Left renal cortex interstitium (tissue), 4 donors: Measurements from ENCODE around the gene TEAD1. TPM values are rescaled to one million over a fixed set of nuclear protein-coding genes. Genes with fewer than 3 reads are reported as not detected.

ENCODE experiments used
- DNase-seq, 4 donors: peaks; one replicate each; pipeline ENCODE4 v3.0.0-alpha.2; 2013; ENCODE audit warnings: low read depth in 4 of 4, low spot score in 2 of 4, missing footprints in 1 of 4
- polyA plus RNA-seq, 4 donors: library from polyadenylated mRNA; unstranded; fragments of 120-200 nt; gene quantifications; one replicate each; pipeline ENCODE4 v1.2.1, GENCODE V29; 2013; ENCODE audit not compliant: insufficient read length in 4 of 4

TEAD1 gene
- polyA plus RNA-seq, 4 donors, result 77.4 to 91.7 (median 86.5) TPM

DNA sequence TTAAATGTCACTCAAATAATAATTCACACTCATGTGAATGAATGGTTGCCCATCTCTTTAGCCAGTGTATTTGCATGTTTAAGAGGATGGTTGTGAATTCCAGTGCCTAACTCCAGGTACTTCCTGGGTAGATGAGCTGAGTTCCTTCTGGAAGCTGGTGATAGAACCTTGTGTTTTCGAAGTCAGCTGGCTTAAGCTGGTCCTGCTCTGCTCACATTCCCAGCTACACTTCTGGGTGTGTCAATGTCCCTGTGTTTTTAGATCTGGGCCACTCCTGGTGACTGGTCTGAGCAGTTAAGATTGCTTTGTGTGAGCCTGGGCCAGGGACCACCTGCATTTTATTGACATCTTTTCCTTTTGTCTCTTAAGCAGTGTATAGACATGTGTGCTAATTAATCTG lies 10.6 kb downstream of the TEAD1 start:
- no peak for DNase-seq

- no peak for DNase-seq
These were observed 11.0 kb downstream of the TEAD1 start for GRCh38 chr11:12685229-12685628.

DNA sequence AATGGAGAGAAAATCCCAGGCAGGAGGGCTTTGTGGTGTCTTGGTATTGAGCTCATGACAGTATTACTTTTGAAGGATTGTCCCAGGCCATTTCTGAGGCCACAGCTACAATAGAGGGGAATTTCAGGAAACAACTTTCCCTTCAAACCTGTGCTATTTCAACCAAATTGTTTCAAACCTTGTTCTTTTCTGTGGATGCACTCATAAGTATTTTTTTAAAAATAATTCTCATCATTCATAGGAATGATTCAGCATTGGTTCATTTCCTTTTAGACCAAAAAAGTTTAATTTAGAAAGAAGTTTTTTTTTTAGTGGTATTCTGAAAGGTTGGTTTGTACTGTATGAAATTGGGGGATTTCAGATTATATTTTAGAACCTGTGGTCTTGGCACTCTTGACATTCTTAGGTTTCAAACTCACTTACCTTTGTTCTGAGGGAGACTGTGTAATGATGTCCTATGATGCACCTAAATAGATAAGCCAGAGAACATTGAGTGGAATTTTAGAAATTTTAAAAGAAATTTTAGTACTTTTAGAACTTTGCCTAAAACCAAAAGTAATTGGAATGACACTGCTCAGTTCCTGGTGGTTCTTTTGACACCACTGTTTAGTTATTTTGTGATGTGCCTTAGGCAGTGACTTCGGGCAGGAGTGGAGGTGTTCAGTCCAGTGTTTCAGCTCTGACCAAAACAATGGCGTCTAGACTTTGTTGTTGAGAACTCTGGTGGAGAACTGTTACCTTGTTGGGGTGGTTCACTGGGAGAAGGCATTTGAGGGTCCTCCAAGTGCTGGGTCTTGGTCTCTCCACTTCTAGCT lies 12.2 kb downstream of the TEAD1 start:
- DNase-seq, result no peak

GRCh38 chr11:12687216-12687623 lies 13.0 kb downstream of the TEAD1 start:
- DNase-seq, result no peak

DNA sequence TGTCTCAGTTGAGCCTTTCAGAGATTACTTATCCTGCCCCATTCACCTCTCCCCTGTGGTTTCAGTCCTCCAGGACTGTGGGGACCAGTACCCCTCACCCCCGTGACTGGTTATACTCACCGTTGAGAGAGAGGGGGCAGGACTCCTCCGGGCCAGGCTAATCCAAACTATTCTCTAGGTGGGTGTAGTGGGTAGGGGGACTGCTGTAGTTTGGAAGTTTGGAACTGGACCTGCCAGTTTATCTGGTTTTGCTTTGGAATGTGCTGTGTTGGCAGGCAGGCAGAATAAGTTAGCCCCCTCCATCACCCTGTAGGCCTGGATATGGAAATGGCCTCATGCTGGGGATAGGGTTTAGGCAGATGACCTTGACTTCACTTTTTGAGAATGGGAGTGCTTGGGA lies 13.5 kb downstream of the TEAD1 start:
- DNase-seq, result peak in 1 of 4 donors; percentile 58

- no peak for DNase-seq
These were observed 15.0 kb downstream of the TEAD1 start for GRCh38 chr11:12689029-12689755.

DNA sequence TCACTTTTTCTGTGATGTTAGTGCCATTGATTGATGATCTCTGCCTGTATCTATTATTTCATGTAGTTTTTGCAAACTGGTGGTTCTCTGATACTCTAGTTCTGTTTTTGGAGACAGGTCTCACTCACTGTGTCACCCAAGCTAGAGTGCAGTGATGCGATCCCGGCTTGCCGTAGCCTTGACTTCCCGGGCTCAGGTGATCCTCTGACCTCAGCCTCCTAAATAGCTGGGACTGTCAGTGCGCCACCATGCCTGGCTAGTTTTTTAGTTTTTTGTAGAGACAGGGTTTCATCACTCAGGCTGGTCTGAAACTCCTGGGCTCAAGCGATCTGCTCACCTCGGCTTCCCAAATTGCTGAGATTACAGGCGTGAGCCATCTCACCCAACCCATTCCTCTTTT lies 16.4 kb downstream of the TEAD1 start:
- no peak for DNase-seq

DNA sequence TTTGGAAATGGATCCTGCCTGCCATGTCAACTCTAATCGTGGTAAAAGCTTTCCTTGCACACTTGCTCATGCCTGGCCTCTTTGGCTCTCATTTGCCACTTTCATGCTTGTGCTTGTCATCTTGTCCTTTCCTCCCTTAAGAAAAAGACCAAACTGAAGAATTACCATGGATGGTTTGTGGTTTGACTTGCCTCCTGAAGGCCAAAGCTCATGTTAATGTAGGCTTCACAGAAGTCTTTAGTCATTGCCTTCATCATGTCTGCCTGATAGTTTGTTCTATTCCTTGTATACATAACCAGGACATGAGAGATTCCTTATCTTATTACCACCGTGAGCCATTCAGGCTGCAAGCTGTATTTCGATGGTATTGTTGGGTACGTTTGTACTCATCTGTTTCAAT lies 17.3 kb downstream of the TEAD1 start:
- DNase-seq, result no peak

DNA sequence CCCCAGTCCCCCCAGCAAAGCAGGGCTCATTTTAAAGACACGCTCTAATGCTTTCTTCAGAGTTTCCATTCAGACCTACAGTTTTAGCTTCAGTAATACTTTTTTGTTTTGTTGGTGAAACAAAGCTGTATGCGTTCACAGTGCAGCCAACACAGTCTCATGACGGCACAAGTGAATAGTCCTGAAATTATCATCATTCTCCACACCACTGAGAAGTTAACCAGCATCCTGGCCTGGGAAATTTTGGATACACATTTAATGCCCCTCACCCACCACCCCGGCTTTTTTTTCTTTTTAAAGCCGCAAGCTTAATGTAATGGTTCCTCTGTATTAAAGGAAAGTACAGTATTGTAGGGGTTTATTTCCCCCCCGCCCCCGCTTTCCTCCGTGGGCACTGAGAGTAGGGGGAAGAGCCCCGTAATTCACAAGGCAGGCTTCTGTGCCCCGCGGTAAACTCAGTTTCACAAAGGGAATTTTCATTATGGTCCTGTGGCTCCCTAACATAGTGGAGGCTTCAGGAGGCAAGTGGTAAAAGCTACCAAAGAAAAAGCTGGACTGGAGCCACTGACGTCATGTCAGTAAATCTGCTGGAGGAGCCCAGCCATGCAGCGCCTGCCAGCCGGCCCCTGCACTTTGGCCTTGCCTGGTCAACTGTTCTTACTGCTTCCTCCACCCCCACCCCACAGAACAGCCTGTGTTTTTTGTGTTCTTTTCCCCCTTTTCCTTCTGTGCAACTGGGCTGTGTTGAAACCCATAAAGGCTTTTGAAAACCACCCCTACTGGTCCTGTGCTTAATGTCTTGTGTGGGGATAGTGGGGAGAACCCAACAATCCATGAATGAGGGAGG lies 18.2 kb downstream of the TEAD1 start:
- peak; percentile 85 to 94 (median 87) for DNase-seq

GRCh38 chr11:12693094-12693478 lies 18.9 kb downstream of the TEAD1 start:
- DNase-seq, result peak in 2 of 4 donors; percentile 62 to 67

DNA sequence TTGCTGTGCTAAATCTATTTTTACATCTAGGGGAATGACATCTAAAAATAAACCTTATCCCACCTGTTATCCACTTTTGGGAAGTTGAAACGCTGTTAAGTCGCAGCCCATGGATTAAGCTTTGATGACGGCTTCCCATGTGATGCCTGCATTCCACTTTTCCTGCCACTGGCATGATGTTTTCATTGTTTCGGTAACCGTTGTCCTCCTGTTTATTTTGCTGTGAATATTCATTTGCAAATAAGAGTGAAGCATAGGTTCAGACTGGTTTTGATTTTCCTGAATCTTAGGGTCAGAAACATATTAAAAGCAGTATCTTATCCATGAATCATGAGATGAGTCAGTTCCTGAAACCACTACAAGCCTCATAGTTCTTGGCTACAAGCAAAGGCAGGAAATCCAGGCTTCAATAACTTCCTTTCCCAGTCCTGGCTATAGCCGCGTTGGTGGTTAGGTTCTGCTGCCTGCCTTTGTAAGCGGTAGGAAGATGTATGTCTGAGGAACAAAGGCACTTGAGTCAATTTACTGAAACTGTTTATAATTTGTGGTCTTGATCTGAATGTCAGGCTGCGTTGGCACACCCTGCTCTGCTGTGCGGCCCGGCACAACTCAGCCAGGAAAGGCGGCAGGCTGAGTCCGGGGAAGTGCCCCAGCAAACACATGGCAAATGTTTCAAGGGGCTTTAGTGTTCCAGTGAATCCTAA lies 19.4 kb downstream of the TEAD1 start:
- DNase-seq, result peak in 1 of 4 donors; percentile 59

DNA sequence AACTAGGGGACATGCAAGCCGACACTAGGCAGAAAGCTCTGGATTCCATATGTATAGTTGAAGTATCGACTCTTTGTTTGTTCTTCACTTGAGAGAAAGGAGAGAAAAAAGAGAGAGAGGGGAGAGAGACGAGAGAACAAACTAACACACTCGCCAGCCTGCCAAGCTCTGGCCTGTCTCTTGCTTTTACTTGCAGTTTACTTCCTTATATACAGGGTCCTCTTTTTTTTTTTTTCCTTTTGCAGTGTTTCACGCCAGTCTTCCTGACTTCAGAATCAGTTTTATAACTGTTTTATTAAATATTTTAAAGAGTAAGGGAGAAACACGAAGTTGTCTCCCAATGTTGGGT lies 19.9 kb downstream of the TEAD1 start:
- no peak for DNase-seq

GRCh38 chr11:12695221-12695794 lies 21.1 kb downstream of the TEAD1 start:
- no peak for DNase-seq

DNA sequence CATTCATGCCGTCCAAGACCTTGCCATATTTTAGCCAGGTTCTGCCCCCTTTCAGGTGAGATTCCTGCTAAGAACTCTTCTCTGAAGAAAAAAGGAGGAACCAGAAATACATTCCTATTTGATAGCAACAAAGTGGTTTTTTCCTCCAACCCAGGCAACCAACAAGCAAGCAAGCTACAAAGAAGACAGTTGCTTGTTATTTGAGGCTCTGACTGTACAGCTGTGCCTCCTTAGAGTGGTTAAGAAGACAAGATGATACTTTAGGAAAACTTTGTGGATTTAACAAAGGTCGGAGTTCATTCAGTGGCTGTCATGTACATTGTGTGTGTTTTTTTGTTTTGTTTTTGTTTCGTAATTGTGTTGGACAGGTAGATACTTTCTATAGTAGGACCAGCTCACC lies 21.7 kb downstream of the TEAD1 start:
- no peak for DNase-seq

- DNase-seq, result no peak
These were observed 22.8 kb downstream of the TEAD1 start for GRCh38 chr11:12696911-12697581.

- DNase-seq, result no peak
These were observed 23.8 kb downstream of the TEAD1 start for GRCh38 chr11:12698048-12698447.

DNA sequence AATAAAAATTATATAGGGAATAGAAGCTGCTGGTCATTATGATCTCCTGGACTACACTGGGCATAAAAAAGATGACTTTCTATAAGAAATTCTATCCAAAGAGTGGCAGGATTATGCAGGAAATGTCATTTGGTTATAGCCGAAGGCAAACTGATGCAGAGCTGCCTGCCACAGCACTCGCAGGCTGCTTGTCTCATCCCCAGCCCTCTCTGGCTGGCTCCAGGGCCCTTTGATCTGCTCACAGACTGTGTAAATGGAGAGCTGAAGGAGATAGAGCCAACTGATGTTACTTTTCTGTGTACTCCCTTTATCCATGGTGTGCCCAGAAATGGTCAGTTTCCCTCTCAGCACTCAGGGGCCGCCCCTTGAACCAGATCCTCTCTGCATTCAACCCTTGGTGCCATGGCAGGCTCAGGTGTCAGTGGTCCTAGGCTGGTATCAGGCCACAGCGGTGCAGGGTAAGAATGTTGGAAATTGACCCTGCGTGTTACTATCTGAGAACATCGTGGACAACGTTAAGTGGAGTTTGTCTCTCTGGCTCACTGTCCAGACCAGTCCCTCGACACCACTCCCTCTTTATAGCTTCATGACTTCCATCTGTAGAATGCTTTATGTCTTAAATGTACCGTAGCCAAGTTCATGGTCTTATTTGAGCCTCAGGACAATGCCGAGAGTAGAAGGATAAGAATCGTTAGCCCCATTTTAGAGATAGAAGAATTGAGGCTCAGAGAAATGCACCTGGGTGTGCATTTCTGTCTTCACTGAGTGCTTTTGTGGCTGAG lies 27.8 kb downstream of the TEAD1 start:
- DNase-seq, result no peak

GRCh38 chr11:12702999-12703453 lies 28.8 kb downstream of the TEAD1 start:
- DNase-seq, result no peak

- no peak for DNase-seq
These were observed 29.8 kb downstream of the TEAD1 start for GRCh38 chr11:12704049-12704448.
